OCI-LY1 (cell line): ENCODE measurements around the gene DCAKD.

Experiments used
- H2AFZ ChIP-seq: fragments of 200-600 bp; sonication (generic), shearing (Covaris generic); 2 replicates; pipeline ENCODE4 v1.6.0; 2014; ENCODE audit warnings: antibody characterized with exemption, mild to moderate bottlenecking, low read length
- H3F3A ChIP-seq: fragments of 200-600 bp; sonication (generic), shearing (Covaris generic); 2 replicates; pipeline ENCODE4 v1.6.0; 2014; ENCODE audit warnings: mild to moderate bottlenecking, antibody characterized with exemption, low read length, moderate library complexity; ENCODE audit not compliant: insufficient read depth
- H3K27ac ChIP-seq: fragments of 200-600 bp; sonication (generic); 2 replicates; pipeline ENCODE4 v1.5.1; 2014; ENCODE audit warnings: low read length, mixed run types, mild to moderate bottlenecking, low read depth; ENCODE audit not compliant: poor library complexity, severe bottlenecking
- H3K27me3 ChIP-seq: fragments of 200-600 bp; sonication (generic); 2 replicates; pipeline ENCODE4 v1.6.0; 2014; ENCODE audit warnings: antibody characterized with exemption, mild to moderate bottlenecking, low read length, moderate library complexity; ENCODE audit not compliant: insufficient read depth
- H3K36me3 ChIP-seq: fragments of 200-600 bp; sonication (generic); 2 replicates; pipeline ENCODE4 v1.6.1; 2014; ENCODE audit warnings: mild to moderate bottlenecking, antibody characterized with exemption, low read length, moderate library complexity, mixed read lengths; ENCODE audit not compliant: insufficient read depth
- H3K4me1 ChIP-seq: fragments of 200-600 bp; sonication (generic); 2 replicates; pipeline ENCODE4 v1.5.1; 2014; ENCODE audit warnings: mild to moderate bottlenecking, low read length, moderate library complexity; ENCODE audit not compliant: insufficient read depth, severe bottlenecking
- H3K4me2 ChIP-seq: fragments of 200-600 bp; sonication (generic), shearing (Covaris generic); 2 replicates; pipeline ENCODE4 v1.6.1; 2014; ENCODE audit warnings: low read length
- H3K4me3 ChIP-seq: fragments of 200-600 bp; sonication (generic); 2 replicates; pipeline ENCODE4 v1.5.1; 2014; ENCODE audit warnings: low read length, low read depth, mild to moderate bottlenecking, mixed read lengths; ENCODE audit not compliant: poor library complexity, severe bottlenecking
- H3K79me2 ChIP-seq: fragments of 200-600 bp; shearing (Covaris generic); 2 replicates; pipeline ENCODE4 v1.6.1; 2016; ENCODE audit warnings: mixed run types, low read length, mixed read lengths; ENCODE audit not compliant: insufficient read depth
- H3K9ac ChIP-seq: fragments of 200-600 bp; sonication (generic), shearing (Covaris generic); 2 replicates; pipeline ENCODE4 v1.6.1; 2014; ENCODE audit warnings: mild to moderate bottlenecking, low read length, mixed read lengths
- H3K9me2 ChIP-seq: fragments of 200-600 bp; sonication (generic), shearing (Covaris generic); 2 replicates; pipeline ENCODE4 v1.6.1; 2014; ENCODE audit warnings: low read depth, mild to moderate bottlenecking, low read length, mixed read lengths
- H3K9me3 ChIP-seq: fragments of 200-600 bp; shearing (Covaris generic); 2 replicates; pipeline ENCODE4 v1.6.1; 2014; ENCODE audit warnings: low read length, mixed read lengths
- H4K20me1 ChIP-seq: fragments of 200-600 bp; sonication (generic), shearing (Covaris generic); 2 replicates; pipeline ENCODE4 v1.6.0; 2016; ENCODE audit warnings: mild to moderate bottlenecking, low read length; ENCODE audit not compliant: insufficient read depth
- EZH2 ChIP-seq: fragments of 200-600 bp; sonication (generic), shearing (Covaris generic); IDR thresholded peaks from 2 replicates; pipeline ENCODE4 v1.8.0; 2017; ENCODE audit warnings: borderline replicate concordance, mixed run types, mild to moderate bottlenecking, antibody characterized with exemption, low read length, moderate library complexity, mixed read lengths
- TF ChIP-seq, protein P1 (sequence below): fragments of 200-600 bp; sonication (generic), shearing (Covaris generic); IDR thresholded peaks from 2 replicates; pipeline ENCODE4 v1.5.1; 2017; ENCODE audit warnings: mild to moderate bottlenecking, antibody characterized with exemption, low read length, moderate library complexity, mixed read lengths

DCAKD gene

DNA sequence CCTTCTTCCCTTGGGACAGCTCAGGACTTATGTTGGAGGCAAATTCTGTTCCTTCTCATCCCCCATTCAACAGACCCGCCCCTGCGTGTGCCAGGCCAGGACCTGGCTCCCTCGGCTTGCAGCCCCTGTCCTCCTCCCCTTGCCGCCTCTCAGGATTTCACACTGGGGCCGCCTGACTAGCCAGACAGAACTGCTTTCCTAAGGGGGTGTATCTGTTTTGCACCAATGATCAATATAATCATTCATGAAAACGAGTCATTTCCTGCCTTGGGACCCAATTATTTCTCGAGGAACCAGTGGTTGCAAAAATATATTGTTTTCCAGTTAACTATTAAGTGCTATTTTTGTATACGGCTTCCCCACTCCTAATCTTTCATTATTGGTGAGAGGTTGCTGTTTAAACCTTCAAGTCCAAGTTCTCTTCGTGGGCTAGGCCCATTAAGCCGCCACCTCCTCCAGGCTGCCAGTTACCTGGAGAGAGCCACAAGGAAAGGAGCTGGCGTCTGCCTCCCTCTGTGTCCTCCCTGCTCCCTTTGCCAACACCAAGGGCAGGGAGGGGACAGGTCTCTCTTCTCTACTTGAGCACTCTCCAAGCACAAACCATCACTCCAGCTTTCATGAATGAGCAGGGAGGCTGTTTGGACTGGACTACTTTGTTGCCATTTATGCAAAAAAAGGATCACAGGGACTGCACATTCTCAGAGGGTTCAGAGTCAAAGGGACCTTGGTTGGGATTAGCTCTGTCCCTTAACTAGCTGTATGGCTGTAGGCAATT lies 8.9 kb downstream of the DCAKD start:
- Histone ChIP-seq H3F3A (no peaks in the 10 kb centered on the region), H4K20me1 (no peaks in the 10 kb centered on the region), H3K4me2 (no peak overlapping the region), H3K36me3 (no peaks in the 10 kb centered on the region), H3K9me3 (no peaks in the 10 kb centered on the region), H3K4me3 (no peak overlapping the region), H3K9ac (no peak overlapping the region), H2AFZ (no peak overlapping the region), H3K9me2 (no peaks in the 10 kb centered on the region), H3K27ac (no peak overlapping the region), H3K79me2 (peaks cover under 1% of the 10 kb centered on the region; the same call in 1 of the 2 replicates), H3K27me3 (no peaks in the 10 kb centered on the region), H3K4me1 (no peaks in the 10 kb centered on the region)
- TF ChIP-seq, protein P1, sequence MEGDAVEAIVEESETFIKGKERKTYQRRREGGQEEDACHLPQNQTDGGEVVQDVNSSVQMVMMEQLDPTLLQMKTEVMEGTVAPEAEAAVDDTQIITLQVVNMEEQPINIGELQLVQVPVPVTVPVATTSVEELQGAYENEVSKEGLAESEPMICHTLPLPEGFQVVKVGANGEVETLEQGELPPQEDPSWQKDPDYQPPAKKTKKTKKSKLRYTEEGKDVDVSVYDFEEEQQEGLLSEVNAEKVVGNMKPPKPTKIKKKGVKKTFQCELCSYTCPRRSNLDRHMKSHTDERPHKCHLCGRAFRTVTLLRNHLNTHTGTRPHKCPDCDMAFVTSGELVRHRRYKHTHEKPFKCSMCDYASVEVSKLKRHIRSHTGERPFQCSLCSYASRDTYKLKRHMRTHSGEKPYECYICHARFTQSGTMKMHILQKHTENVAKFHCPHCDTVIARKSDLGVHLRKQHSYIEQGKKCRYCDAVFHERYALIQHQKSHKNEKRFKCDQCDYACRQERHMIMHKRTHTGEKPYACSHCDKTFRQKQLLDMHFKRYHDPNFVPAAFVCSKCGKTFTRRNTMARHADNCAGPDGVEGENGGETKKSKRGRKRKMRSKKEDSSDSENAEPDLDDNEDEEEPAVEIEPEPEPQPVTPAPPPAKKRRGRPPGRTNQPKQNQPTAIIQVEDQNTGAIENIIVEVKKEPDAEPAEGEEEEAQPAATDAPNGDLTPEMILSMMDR = no peak
- no peak for TF ChIP-seq EZH2

DNA sequence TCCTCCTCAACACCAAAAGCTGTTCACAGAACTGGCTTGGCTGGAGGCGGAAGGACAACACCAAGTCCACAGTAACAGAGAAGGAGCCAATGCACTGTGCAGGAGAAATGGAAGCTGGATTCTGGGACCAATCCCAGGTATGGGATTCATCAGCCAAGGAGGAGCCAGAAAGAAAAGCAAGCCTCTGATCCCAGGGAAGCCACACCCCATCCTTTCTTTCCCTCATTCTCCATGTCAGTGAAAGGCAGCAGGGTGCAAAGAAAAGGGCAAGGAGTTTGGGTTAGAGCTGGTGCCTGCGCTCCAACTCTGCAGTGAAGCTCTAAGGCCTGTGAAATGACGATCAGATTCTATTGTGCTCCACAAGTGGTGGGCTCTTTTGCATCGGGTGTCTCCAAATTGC lies 11.0 kb downstream of the DCAKD start:
- H3K4me2 ChIP-seq = no peak overlapping the region
- H3K27ac ChIP-seq = no peak overlapping the region

DNA sequence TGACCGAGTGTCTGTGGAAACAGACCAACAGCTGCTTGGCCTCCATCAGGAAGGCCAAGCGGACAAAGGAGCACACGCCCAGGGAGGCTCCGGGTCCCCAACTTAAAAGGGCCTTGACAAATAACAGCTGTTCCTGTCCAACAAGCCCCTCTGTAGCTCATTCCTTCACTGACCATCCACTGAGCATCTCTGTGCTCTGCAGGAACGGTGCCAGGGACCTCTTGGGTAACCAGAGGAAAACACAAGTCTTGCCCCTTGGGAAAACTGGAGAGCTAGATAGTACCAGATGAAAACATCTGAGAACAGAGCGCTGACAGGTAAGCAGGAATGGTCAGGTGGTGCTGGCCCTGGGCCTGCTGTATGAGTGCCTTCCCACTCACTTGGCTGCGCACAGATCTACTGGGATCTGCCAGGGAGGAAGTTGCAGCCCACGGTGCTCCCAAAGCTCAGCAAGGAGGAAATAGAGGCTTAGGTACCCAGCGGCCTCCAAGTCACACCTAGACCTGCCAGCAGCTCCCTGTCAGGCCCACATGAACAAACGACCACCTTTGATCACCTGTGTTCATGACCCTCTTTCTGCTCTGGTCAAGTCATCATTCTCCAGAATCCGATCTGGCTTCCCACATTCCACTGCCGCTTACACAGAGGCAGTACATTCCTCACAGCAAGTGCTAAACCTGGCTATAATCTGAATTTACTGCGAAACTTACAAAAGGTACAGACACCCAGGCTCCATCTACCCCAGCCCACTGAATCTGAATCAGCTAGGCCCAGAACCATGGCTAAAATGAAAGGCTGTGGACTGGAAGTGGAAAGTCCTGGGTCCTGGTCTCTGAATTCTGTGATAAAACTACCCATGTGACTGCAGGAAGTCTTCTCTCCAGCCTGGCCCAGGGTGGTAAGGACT lies 12.5 kb downstream of the DCAKD start:
- Histone ChIP-seq H3K9ac (no peak overlapping the region), H3K79me2 (no peaks in the 10 kb centered on the region), H3F3A (no peaks in the 10 kb centered on the region), H3K27ac (no peak overlapping the region), H3K4me2 (no peak overlapping the region), H3K9me3 (no peaks in the 10 kb centered on the region), H2AFZ (no peak overlapping the region), H3K4me1 (no peaks in the 10 kb centered on the region), H3K9me2 (no peaks in the 10 kb centered on the region), H3K27me3 (no peaks in the 10 kb centered on the region), H3K4me3 (no peak overlapping the region), H4K20me1 (no peaks in the 10 kb centered on the region), H3K36me3 (peaks cover 9% of the 10 kb centered on the region)
- TF ChIP-seq, protein P1 = no peak
- TF ChIP-seq EZH2 = no peak

More for the DNA sequence above, 11.0 kb downstream of the DCAKD start:
- Histone ChIP-seq H3K4me1 (no peaks in the 10 kb centered on the region), H3K79me2 (no peaks in the 10 kb centered on the region), H3K9me2 (no peaks in the 10 kb centered on the region), H3K36me3 (no peaks in the 10 kb centered on the region; the same call in 1 of the 2 replicates), H3K9me3 (no peaks in the 10 kb centered on the region), H2AFZ (no peak overlapping the region), H4K20me1 (no peaks in the 10 kb centered on the region), H3K9ac (no peak overlapping the region), H3F3A (no peaks in the 10 kb centered on the region), H3K4me3 (no peak overlapping the region), H3K27me3 (no peaks in the 10 kb centered on the region)
- TF ChIP-seq, protein P1 = no peak
- no peak for TF ChIP-seq EZH2
